22Rv1 (cell line): ENCODE results near the gene BIRC7.

ENCODE experiments used
- H3K27ac ChIP-seq: fragments of 450-650 bp; 2 replicates; pipeline ENCODE4 v1.5.1; 2017
- ZFX ChIP-seq: fragments of 450-650 bp; IDR thresholded peaks from 2 replicates; pipeline ENCODE4 v1.6.1; 2017; ENCODE audit warnings: antibody characterized with exemption, borderline replicate concordance
- TF ChIP-seq, protein P1 (sequence below): fragments of 450-650 bp; IDR thresholded peaks from 2 replicates; pipeline ENCODE4 v1.5.1; 2017; ENCODE audit warnings: mild to moderate bottlenecking

BIRC7 gene

GRCh38 chr20:63280371-63280770, 44.7 kb downstream of the BIRC7 start:
- TF ChIP-seq, protein P1, sequence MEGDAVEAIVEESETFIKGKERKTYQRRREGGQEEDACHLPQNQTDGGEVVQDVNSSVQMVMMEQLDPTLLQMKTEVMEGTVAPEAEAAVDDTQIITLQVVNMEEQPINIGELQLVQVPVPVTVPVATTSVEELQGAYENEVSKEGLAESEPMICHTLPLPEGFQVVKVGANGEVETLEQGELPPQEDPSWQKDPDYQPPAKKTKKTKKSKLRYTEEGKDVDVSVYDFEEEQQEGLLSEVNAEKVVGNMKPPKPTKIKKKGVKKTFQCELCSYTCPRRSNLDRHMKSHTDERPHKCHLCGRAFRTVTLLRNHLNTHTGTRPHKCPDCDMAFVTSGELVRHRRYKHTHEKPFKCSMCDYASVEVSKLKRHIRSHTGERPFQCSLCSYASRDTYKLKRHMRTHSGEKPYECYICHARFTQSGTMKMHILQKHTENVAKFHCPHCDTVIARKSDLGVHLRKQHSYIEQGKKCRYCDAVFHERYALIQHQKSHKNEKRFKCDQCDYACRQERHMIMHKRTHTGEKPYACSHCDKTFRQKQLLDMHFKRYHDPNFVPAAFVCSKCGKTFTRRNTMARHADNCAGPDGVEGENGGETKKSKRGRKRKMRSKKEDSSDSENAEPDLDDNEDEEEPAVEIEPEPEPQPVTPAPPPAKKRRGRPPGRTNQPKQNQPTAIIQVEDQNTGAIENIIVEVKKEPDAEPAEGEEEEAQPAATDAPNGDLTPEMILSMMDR: no peak
- TF ChIP-seq ZFX: no peak
- no peak overlapping the region for H3K27ac ChIP-seq

- no peak for TF ChIP-seq ZFX
- TF ChIP-seq, protein P1: peak; percentile 55
- no peak overlapping the region for H3K27ac ChIP-seq
Measured at GRCh38 chr20:63280929-63281545, 45.3 kb downstream of the BIRC7 start.

DNA sequence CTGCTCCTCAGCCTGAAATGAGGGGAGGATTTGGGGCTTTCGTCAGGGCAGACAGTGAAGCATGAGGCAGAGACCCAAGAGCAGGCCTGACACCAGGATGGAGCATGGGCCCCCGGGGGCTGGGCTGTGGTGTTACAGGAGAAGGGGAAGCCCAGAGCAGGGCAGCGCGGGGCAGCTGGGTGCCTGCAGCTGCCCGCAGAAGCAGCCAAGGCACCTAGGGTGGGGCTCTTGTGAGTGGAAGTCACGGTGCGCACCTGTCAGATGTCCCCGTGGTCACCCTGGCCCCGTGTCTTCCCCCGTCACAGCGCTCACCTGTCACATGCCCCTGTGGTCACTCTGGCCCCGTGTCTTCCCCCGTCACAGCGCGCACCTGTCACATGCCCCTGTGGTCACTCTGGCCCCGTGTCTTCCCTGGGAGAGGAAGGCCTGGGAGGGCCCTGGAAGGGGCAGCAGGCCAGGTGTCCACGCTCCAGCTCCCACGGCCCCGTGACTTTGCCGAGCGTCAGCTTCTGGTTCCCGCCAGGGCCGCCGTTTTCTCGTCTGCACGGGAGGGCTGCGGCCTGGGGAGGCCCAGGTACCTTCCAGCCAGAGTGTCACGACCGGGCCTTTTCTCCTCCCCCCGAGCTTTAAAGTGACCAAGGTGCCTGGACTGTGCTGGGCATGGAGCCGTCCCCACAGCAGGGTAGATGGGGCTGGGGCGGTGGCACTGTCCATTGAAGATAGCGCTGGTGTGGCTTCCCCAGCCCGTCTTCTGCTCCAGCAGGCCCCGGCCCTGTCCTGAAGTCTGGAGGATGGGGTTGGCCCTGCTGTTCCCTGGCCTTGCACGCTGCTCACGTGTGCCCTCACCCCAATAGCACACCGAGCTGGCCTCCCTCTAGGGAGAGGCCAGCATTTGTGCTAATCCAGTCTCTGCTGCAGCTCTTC, 46.3 kb downstream of the BIRC7 start:
- no peak for TF ChIP-seq ZFX
- TF ChIP-seq, protein P1: no peak
- no peak overlapping the region for H3K27ac ChIP-seq

DNA sequence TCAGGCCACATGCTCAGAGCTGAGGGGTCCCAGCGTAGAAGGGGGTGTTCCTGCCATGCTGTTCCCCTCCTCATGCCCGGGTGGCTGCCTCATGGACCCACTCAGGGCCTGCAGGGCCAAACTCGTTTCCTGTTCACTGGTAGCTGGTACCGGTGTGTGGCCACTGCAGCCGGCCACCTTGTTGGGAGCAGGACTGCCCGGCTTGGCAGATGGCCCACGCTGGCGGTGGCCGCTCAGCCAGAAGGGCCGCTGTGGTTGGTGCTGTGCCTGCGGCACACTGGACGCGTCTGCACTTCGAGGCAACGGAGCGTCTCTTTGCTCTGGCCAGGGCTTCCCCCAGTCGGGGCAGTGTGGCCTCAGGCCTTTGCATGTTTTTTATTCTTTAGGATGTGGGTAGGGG, 47.2 kb downstream of the BIRC7 start:
- no peak overlapping the region for H3K27ac ChIP-seq
- TF ChIP-seq ZFX: no peak
- TF ChIP-seq, protein P1: no peak

GRCh38 chr20:63283397-63284082, 47.8 kb downstream of the BIRC7 start:
- TF ChIP-seq, protein P1: no peak
- H3K27ac ChIP-seq: no peak overlapping the region

GRCh38 chr20:63284083-63284440, 48.4 kb downstream of the BIRC7 start:
- TF ChIP-seq, protein P1: no peak
- no peak for TF ChIP-seq ZFX
- no peak overlapping the region for H3K27ac ChIP-seq

DNA sequence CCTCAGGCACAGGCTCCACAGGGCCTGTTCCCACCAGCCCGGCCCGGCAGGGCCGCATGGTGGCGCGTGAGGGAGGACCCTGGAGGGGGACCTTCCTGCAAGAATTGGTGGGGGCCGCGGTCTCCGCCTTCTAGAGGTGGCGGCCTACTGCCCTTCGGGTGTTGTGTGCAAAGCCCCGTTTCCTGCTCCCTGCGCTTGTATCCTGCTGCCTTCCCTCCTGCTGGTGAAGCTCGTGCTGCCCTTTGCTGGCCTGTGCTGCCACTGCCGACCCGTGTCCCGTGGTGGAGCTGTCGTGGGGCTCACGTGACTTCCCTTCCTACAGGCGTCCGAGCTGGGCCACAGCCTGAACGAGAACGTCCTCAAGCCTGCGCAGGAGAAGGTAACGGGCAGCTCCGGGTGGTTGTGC, 48.8 kb downstream of the BIRC7 start:
- H3K27ac ChIP-seq: no peak overlapping the region
- TF ChIP-seq, protein P1: no peak
- no peak for TF ChIP-seq ZFX
